ENCODE results near the gene TRAK1.

- TF ChIP-seq CTCF (conservative IDR thresholded peaks at IDR 0.05; ENCODE audit: low read length) (no peak), EZH2phosphoT487 (IDR thresholded peaks at IDR 0.05; ENCODE audit: borderline replicate concordance) (no peak)
Measured at GRCh38 chr3:42256135-42256819, 165.1 kb downstream of the TRAK1 start.
